HG03025 (cell line): ENCODE data around the gene SYK.

Experiments used
- ATAC-seq: cut with Tn5 transposase; IDR thresholded peaks from one replicate; pipeline ENCODE4 v1.9.1; 2021; ENCODE audit warnings: mild to moderate bottlenecking, moderate library complexity; ENCODE audit not compliant: unreplicated experiment, low FRiP score

SYK gene

GRCh38 chr9:90896231-90896630 lies 94.6 kb downstream of the SYK start:
- ATAC-seq = no peak

DNA sequence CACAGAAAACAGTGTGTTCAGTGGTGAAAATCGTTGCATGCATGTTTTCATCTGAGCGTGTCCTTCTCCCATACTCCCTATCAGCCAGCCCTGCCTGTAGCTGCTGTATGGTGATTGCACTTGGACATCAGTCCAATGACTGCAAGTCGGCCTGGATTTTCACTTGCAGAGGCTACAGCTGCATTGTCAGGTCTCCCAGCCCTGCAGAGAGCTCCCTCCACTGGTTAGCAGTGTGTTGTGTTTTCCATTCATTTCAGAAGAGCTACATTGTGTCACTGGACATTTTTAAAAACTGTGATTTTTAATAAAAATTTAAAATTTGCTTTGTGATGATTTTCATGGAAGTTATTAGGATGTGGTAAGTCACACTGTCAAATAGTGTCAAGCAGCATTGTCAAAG lies 96.6 kb downstream of the SYK start:
- no peak for ATAC-seq

DNA sequence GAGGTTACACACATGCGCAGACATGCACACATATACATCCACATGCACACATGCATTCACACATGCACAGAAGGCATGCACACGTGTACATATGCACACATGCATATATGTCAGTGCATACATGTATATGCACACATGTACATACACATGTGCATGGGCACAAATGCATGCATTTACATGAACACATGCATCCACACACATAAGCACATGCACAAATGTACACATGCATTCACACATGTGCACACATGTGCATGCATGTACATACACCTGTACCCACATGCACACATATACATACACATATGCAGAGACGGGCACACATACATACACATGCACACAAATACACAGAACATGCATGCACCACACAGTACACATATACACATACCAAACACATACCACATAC lies 97.7 kb downstream of the SYK start:
- no peak for ATAC-seq

- ATAC-seq = no peak
Measured at GRCh38 chr9:90900130-90900529, 98.5 kb downstream of the SYK start.

DNA sequence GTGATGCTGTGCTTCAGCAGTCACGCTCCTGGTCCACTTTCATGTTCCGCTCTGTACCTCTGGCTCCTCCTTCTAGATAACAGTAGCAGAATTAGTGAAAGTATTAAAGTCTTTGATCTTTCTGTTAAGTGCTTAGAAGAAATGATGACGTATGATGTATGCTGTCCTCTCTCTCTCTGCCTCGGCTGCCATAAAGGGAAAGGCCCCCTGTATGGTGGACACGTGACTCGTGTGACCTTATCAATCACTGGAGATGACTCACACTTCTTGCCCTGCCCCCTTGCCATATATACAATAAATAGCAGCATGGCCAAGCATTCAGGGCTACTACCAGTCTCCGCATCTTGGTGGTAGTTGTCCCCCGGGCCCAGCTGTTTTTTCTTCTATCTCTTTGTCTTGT lies 100.3 kb downstream of the SYK start:
- no peak for ATAC-seq

DNA sequence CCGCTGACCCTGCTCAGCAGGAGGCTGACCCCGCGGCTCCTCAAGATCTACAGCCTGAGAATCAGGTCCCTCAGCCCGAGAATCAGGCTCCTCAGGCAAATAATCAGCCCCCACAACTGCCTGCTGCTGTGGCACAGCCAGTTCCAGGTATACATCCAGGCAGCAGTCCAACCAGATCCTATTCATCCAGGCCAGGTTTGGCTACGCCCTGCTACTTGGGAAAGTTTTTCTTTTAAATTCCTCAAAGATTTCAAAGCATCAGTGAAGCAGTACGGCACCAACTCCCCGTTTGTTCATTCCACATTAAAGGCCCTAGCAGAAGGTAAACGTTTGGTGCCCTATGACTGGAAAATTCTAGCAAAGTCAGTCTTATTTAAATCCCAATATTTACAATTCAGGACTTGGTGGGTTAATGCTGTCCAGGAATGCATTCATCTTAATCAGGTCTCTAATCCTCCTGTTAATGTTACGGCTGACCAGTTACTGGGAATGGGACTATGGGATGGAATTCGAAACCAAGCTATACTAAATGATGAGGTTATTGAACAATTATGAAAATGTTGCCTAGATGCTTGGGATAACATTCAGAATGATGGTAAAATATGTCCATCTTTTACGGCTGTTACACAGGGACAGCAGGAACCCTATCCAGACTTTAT lies 102.3 kb downstream of the SYK start:
- ATAC-seq = no peak

- ATAC-seq = no peak
Measured at GRCh38 chr9:90904706-90905478, 103.3 kb downstream of the SYK start.

GRCh38 chr9:90905822-90906221 lies 104.2 kb downstream of the SYK start:
- ATAC-seq = no peak

DNA sequence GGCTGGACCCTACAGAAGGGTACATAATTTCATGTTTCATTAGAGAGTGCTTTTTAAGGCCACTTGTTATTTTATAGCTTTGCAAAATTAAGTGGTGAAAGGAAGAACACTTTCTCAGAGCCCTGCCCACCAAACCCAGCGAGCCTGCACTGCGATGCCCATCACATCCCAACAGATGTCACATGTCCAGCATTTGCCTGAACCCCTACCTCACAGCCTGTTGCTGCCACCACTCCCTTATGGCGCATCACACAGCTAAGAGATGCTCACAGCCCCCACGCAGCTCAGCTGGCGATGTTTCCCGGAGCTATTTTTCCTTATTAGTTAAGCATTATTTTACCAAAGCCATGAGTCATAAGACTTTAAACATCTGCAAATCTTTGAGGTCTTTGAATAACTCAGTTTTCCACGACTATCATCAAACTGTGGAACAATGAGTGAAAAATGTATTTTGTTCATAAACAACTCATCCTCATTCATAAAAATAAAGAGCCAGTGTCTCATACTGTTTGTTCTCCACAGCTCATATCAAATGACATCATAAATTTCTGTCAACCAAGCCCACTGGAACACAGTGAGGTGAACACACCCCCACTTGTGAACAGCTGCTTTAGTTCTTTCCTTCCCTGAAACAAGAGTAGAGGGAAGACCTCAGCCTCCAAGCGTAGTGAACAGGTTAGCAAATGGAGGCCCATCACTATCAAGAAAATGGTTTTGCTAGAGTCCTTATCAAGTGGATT lies 104.9 kb downstream of the SYK start:
- no peak for ATAC-seq

- no peak for ATAC-seq
Measured at GRCh38 chr9:90907056-90907445, 105.4 kb downstream of the SYK start.

GRCh38 chr9:90907790-90908189 lies 106.2 kb downstream of the SYK start:
- ATAC-seq = no peak

GRCh38 chr9:90909225-90909624 lies 107.6 kb downstream of the SYK start:
- no peak for ATAC-seq

DNA sequence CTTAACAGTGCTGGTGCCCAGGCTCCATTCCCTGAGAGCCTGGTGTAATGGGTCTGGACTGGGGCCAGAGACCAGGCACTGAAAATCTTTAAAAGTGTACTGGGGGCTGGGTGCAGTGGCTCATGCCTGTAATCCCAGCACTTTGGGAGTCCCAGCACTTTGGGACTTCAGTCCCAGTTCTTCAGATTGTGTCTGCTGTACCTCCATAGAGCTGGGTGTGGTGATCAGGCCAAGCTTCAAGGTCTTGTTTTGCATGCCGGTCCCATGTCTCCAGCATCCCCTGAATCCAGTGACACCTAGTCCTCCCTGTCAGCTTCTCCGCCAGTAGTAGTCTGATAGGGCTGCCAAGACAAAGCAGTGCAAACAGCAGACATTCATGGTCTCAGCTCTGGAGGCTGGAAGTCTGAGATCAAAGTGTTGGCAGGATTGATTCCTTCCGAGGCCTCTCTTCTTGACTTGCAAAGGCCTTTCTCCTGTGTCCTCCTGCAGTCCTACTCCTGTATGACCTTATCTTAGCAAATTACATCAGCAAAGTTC lies 108.2 kb downstream of the SYK start:
- ATAC-seq = no peak

DNA sequence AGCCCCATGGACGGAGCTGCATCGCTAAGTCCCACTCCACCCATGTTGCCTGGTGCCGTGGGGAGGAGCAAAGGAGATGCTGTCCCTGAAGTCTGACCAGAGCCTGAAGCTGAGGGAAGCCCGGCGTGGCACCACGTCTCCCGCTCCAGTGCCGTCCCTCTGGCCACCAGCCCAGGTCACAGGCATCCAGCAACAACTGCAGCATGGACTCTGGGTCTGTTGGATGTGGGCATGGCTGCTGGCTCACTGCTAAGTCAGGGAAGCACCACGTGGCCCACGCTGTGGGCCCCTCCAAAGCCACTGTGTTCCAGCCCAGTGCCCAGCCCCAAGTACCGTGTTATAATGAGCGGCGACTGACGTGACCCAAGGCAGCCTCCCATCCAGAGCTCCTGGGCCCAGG lies 112.6 kb downstream of the SYK start:
- ATAC-seq = no peak

DNA sequence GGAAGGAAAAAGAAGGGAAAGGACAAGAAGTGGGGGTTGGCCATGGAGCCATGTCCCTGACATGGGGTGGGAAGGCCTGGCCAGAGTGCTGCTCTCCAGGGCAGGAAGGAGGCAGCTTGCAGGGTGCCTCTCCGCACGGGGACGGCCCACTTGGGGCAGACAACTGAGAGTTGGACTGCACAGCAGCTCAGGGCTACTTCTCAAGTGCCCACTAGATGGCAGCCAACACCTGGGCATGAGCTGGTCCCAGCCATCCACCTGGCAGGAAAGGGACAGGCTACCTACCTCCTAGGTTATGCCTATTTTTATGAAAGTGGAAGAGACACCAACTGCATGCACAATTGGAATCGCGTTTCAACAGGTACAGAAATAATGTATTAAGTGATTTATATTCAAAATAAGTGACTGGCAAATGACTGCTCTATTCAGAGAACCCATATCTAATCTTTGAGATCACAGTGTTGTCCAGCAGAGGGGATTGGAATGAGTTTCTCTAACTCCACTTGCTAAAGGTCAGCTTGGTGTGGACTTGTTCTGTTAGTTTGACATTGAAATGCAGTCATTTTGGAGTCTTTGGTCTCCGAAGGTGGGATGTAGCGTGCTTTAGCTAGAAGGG lies 113.4 kb downstream of the SYK start:
- peak; percentile 55 for ATAC-seq

- ATAC-seq = no peak
Measured at GRCh38 chr9:90915693-90916092, 114.1 kb downstream of the SYK start.

DNA sequence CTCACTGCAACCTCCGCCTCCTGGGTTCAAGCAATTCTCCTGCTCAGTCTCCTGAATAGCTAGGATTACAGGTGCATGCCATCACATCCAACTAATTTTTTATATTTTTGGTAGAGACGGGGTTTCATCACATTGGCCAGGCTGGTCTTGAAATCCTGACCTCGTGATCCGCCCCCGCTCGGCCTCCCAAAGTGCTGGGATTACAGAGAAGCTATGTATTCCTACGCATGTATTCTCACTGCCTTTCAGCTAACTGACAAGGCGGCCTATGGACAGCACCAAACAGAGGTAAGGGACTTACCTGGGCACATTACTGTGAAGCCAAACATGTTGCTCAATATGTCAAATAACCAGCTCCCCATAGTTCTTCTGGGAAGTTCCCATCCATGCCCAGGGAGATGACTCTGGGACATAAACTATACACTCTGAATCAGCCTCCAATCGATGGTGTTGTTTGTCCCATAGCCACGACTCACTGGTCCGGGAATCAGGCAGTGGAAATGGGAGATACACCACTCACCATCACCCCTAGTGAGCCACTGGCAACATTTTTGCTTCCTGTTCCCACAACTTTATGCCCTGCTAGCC lies 114.6 kb downstream of the SYK start:
- no peak for ATAC-seq

- ATAC-seq = no peak
Measured at GRCh38 chr9:90919883-90920282, 118.3 kb downstream of the SYK start.

DNA sequence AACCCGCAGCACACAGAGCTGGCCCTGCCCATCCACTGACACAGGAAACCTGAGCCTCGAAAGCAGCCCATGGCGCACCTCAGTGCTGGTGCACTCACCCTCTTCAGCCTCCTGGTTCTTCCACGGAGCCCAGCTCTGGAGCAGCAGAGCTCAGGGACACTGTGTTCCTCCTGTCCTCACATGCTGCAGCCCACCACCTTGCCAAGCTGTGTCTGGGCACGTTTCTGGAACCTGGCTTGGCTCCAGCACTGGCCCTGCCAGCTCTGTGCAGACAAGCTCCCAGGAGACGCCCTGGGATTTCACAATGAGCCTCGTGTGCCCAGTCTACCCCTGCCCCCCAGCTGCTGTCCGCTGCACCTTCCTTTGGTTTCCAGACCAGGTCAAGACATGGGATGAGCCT lies 119.5 kb downstream of the SYK start:
- no peak for ATAC-seq

GRCh38 chr9:90921969-90922368 lies 120.3 kb downstream of the SYK start:
- ATAC-seq = no peak
